Measurements from ENCODE around the gene C9orf78.
"Not testable (repeated sequence)": the region's sequence is repeated elsewhere in the genome, so short reads cannot be mapped to it uniquely, and the experiment has no call there.

DNA sequence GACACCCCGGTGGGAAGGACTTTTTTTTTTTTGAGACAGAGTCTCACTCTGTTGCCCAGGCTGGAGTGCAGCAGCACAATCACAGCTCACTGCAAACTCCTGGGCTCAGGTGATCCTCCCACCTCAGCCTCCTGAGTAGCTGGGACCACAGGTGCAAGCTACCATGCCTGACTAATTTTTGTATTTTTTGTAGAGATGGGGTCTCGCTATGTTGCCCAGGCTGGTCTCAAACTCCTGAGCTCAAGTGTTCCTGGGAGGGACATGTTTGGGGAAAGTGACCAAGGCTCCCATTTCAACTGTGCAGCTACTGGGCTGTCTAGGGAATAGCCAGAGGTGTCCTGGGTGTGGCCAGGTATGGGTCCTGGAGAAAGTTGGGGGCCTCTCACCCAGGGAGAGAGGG lies 39.0 kb downstream of the C9orf78 start:
- not testable (repeated sequence) for TF ChIP-seq CTCF (IDR thresholded peaks at IDR 0.05; ENCODE audit: insufficient read depth, low read depth, low read length); EZH2 (IDR thresholded peaks at IDR 0.05; ENCODE audit: insufficient read depth, low read length)
